Occipital lobe (tissue), 2 donors: ENCODE data around the gene EXOSC9. TPM values are rescaled to one million over a fixed set of nuclear protein-coding genes. Genes with fewer than 3 reads are reported as not detected.

Experiments
- DNase-seq: peaks from one replicate; lab custom pipeline; 2025; lab: John Stamatoyannopoulos, UW
- total RNA-seq: library from RNA; depleted of rRNA; stranded (reverse); fragments of >200 nt; gene quantifications from one replicate; pipeline ENCODE4 v1.2.3, GENCODE V29; 2014

The EXOSC9 gene
- total RNA-seq, 1 donor from 2014 or later: 29.3 TPM

GRCh38 chr4:121823505-121824170 lies 22.5 kb downstream of the EXOSC9 start, which contains the start of gene CCNA2:
Gene CCNA2, minus strand, starts transcription at chr4:121823883. Its CDS starts 255 bp downstream, at chr4:121823628.
- DNase-seq: peak; percentile 95

GRCh38 chr4:121824171-121824527 lies 23.0 kb downstream of the EXOSC9 start:
- no peak for DNase-seq

- DNase-seq: no peak
These were observed 23.8 kb downstream of the EXOSC9 start for GRCh38 chr4:121824950-121825349.

- no peak for DNase-seq
These were observed 26.7 kb downstream of the EXOSC9 start for GRCh38 chr4:121827853-121828252.

GRCh38 chr4:121829511-121829910 lies 28.4 kb downstream of the EXOSC9 start:
- DNase-seq: no peak

- no peak for DNase-seq
These were observed 37.0 kb downstream of the EXOSC9 start for GRCh38 chr4:121838136-121838535.

- peak; percentile 2 for DNase-seq
These were observed 41.7 kb downstream of the EXOSC9 start for GRCh38 chr4:121842862-121843261.

- no peak for DNase-seq
These were observed 45.5 kb downstream of the EXOSC9 start for GRCh38 chr4:121846662-121847061.

- no peak for DNase-seq
These were observed 50.2 kb downstream of the EXOSC9 start for GRCh38 chr4:121851354-121851753.

- no peak for DNase-seq
These were observed 59.0 kb downstream of the EXOSC9 start for GRCh38 chr4:121860121-121860520.

GRCh38 chr4:121861426-121861825 lies 60.3 kb downstream of the EXOSC9 start:
- DNase-seq: no peak

- no peak for DNase-seq
These were observed 62.7 kb downstream of the EXOSC9 start for GRCh38 chr4:121863799-121864198.

Other genes starting within 250 kb of the EXOSC9 start
- gene ANXA5, start 104.3 kb upstream of the EXOSC9 start, total RNA-seq: 41.0 TPM
- 0.94 TPM for gene SMIM43, start 36.2 kb upstream of the EXOSC9 start, total RNA-seq
- gene CCNA2, start 22.6 kb downstream of the EXOSC9 start, total RNA-seq: 8.0 TPM
- 50.5 TPM for gene BBS7, start 69.2 kb downstream of the EXOSC9 start, total RNA-seq
- gene TRPC3, start 150.7 kb downstream of the EXOSC9 start, total RNA-seq: 9.7 TPM